Epithelial cell of esophagus (primary cell): Measurements from ENCODE around the gene FAM184B.

Source experiments
- DNase-seq: peaks from one replicate; pipeline ENCODE4 v3.0.0; 2010; ENCODE audit warnings: low read depth
- H3K4me3 ChIP-seq: 2 replicates; pipeline ENCODE4 v1.5.1; 2011; ENCODE audit warnings: mild to moderate bottlenecking, low read length, control low read depth
- TF ChIP-seq, protein P1 (sequence below): IDR thresholded peaks from 2 replicates; pipeline ENCODE4 v1.5.1; 2011; ENCODE audit warnings: low read depth, mild to moderate bottlenecking, low read length, control low read depth, inconsistent platforms; ENCODE audit not compliant: insufficient read depth; ENCODE audit errors: missing control alignments

FAM184B gene

DNA sequence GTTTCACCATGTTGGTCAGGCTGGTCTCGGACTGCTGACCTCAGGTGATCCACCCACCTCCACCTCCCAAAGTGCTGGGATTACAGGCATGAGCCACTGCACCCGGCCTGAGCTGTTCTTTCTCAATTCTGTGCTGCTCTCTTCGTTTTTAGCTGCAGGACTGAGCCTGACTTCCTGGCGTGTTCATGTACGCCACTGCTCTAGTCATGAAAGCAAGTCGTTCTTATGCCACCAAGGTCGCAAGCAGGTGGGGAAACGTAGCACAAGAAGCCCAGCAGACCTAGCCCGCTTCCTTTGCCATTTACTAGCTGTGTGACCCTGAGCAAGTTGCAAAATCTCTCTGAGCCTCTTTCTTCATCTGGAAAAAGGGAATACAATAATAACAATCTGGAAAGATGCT lies 123.6 kb downstream of the FAM184B start:
- TF ChIP-seq, protein P1, sequence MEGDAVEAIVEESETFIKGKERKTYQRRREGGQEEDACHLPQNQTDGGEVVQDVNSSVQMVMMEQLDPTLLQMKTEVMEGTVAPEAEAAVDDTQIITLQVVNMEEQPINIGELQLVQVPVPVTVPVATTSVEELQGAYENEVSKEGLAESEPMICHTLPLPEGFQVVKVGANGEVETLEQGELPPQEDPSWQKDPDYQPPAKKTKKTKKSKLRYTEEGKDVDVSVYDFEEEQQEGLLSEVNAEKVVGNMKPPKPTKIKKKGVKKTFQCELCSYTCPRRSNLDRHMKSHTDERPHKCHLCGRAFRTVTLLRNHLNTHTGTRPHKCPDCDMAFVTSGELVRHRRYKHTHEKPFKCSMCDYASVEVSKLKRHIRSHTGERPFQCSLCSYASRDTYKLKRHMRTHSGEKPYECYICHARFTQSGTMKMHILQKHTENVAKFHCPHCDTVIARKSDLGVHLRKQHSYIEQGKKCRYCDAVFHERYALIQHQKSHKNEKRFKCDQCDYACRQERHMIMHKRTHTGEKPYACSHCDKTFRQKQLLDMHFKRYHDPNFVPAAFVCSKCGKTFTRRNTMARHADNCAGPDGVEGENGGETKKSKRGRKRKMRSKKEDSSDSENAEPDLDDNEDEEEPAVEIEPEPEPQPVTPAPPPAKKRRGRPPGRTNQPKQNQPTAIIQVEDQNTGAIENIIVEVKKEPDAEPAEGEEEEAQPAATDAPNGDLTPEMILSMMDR: no peak
- no peak overlapping the region for H3K4me3 ChIP-seq
- no peak for DNase-seq

DNA sequence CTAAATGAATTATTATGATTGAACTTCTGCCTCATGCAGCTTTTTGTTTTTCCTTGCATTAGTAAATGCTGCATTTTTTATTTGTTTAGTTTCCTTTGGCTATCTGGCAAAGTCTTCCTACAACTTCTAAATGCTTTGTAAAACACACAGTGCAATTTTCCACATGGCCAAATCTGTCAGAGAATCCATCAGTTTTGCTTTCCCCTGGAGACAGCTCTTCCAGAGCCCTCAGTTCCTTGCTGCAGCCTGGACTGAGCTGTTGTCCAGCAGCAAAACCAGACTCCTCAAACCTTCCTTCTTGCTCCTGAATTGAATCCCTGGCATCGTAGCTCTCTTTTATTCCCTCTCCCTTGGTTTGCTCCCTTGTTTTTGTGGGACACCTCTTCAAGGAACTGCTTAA lies 124.3 kb downstream of the FAM184B start:
- TF ChIP-seq, protein P1: no peak
- DNase-seq: no peak
- H3K4me3 ChIP-seq: no peak overlapping the region

DNA sequence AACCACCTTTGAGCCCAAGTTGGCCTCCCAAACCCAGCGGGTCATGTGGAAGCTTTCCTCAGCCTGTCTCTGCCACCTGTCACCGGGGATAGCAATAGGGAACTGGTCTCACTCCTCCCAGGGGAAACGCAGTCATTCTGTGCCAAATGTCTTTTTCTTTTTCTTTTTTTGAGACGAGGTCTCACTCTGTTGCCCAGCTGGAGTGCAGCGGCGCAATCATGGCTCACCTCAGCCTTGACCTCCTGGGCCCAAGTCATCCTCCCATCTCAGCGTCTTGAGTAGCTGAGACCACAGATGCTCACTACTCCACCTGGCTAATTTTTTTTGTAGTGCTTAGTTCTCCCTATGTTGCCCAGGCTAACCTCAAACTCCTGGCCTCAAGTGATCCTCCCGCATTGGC lies 126.7 kb downstream of the FAM184B start:
- TF ChIP-seq, protein P1: no peak
- no peak for DNase-seq
- no peak overlapping the region for H3K4me3 ChIP-seq

DNA sequence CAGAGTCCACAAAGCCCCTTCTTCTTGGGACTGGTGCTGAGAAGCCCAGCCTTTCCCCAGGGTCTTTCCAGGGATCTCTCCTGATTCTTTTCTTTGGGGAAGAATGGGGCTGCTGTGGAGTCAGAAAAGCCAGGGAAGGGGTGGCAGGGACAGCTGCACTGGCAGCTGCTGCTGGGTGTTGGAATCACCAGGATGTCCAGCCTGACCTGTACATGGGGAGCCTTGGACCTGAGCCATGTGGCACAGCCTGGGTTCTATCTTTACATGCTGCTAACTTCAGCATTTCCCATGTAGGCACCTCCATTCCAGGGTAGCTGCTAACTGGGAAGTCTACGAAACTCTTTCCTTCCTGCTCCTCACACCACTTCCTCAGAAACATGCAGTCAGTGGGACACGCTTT lies 131.0 kb downstream of the FAM184B start:
- H3K4me3 ChIP-seq: no peak overlapping the region
- no peak for DNase-seq
- TF ChIP-seq, protein P1: no peak

DNA sequence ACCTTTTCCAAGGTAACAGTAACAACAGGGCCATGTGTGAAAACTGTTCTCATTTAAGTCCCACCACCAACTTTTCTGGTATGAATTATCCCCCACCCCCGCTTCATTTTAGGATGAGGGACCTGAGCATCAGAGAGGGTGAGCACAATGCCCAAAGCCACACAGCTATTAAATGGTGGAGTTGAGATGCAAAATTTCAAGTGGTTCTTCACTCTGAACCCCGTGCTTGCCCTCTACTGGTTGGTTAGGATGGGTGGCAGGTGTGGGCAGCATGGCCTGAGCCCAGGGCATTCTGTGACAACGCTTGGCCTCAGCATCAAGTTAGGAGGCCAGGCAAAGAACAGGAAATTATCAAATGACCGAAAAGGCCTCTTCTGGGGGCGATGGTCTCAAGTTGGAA lies 133.5 kb downstream of the FAM184B start:
- DNase-seq: no peak
- H3K4me3 ChIP-seq: no peak overlapping the region
- TF ChIP-seq, protein P1: no peak

DNA sequence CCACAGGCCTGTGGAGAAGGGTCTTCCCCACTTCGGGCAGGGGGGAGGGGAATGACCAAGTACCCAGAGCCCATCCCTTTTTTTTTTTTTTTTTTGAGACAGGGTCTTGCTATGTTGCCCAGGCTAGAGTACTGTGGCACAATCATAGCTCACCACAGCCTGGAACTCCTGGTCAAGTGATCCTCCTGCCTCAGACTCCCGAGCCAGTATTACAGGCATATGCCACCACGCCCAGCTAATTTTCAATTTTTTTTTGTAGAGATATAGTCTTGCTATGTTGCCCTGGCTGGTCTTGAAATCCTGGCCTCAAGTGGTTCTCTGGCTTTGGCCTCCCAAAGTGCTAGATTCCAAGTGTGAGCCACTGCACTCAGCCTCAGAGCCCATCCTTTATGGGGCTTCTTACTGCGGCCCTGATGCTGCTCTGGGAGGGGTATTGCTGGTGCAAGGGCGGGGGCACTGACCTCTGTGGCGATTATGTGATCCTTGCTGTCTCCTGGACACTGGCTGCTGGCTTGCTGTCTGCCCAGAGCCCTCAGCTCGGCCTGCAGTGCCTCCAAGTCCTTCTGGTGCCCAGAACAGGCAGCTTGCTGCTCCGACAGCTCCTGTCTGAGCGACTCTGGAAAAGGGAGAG lies 134.1 kb downstream of the FAM184B start:
- DNase-seq: no peak
- TF ChIP-seq, protein P1: no peak
- no peak overlapping the region for H3K4me3 ChIP-seq

DNA sequence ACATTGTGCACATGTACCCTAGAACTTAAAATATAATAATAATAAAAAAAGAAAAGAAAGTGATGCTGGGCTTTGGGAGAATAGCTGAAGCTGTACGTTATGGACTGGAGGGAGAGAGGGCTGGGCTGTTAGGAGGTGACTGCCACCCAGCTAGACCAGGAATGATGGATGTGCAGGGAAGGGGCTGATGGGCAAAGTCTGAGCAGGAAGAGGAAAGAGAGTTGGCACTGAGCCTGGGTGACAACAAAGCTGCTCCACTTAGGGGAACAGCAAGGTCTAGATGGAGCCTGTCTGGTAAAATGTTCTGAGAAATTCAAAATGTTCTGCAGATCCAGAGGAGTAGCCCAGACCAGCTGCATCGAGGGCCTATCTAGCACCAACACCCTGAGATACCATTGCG lies 134.7 kb downstream of the FAM184B start:
- TF ChIP-seq, protein P1: no peak
- no peak for DNase-seq
- no peak overlapping the region for H3K4me3 ChIP-seq
